HK-2 (cell line): ENCODE measurements around the gene ZNF667.
A peak's percentile ranks its signal among the peaks of the same experiment; 100 is the strongest.

ENCODE experiments used
- DNase-seq: peaks from one replicate; pipeline ENCODE4 v3.0.0-alpha.2; 2018; ENCODE audit not compliant: unreplicated experiment

ZNF667 gene

DNA sequence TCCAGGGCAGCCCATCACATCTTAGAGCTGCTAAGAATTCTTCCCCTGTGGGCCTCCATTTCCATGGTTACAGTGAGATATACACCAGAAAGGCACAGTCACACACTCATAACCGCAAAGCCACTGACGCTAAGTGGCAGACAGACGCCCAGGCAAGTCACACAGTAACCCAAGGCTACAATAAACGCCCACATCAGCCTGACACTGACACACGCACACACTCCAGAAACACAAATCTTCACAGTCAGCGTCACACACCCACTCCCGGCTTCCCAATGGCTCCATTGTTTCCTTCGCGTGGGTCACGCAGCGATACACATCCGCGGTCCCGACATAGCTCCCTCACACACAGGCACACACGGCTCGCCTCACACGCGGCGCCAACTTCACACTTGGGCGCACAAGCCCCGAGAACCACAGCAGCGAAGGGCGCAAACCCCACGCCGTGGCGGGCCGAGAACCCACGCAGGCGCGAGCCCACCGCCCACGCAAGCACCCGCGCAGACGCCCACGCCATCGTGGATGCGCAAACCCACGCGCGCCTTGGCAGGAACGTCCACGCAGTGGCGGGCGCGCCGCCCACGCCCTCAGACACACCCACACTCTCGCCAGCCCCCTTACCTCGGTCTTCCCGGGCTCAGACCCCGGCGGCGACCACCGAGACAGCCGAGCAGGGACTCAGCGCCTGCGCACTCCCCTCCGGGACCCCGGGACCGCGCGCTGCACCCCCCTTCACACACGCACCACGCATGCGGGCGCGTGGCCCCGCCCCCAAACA is at the start of gene ZNF667:
ZNF667 (minus strand) TSS at position 695 of the 778 bp plus-strand sequence. CDS start 14,975 bp downstream, outside the sequence.
- DNase-seq = peak; percentile 81

GRCh38 chr19:56525214-56525860 is 48.2 kb upstream of the ZNF667 start:
- no peak for DNase-seq

- DNase-seq = no peak
Measured at GRCh38 chr19:56508290-56508778, 31.2 kb upstream of the ZNF667 start.

DNA sequence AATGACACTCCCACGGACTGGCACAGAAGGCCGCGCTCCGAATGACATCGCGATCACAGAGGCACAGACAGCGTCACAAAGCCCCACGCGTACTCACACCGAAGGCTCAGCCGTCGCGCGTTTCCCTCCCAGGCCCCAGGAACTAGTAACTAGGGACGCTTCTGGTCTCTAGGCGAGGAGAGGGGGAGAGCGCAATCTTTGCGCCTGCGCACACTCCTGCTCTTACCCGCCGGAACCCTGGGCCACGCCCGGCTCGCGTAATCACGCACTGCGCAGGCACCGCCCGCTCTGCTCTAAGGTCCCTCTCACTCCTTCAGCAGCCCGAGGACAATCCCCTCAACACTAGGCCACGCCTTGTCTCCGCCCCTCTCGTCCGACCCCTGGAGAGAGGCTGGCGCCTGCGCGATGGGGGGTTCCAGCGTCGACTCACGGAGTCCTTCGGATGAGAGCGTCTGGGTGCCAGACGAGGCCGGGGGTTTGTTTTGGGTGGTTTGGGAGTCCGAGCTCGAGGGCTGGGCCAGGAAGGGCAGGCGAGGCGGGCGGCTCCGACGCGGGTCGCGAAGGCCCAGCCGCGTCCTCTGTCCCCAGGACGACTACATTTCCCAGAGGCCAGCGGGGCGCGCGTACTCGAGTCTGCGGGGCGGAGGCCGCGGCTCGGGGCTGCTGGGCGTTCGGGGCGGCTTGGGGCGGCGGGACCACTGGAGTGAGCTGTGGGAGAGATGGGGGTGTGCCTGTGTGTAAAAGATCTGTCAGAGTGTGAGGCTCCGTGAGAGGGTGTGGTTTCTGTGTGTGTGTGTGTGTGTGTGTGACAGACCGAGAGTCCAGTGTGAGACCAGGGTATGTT is 30.5 kb upstream of the ZNF667 start, which contains the start of gene ZNF471:
ZNF471 (plus strand) TSS at position 410 of the 844 bp plus-strand sequence. CDS start 3,717 bp downstream, outside the sequence.
- DNase-seq = peak; percentile 99

DNA sequence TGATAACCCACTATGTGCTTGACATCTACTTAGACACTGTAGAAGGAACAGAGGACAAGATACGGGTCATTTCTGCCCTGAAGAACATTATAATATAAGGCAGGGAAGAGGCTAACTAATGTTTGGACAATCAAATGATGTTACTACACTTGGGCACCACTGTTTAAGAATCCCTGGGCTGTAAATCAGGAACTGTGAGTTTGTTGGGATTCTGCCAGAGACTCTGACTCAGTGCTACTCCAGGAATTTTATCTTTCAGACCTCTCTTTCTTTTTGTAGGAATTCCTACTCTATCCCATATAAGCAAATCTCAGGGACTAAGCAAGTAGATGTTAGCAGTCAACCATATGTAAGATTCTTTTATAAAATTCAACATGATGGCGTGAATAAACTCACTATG is 27.4 kb upstream of the ZNF667 start:
- DNase-seq = no peak

DNA sequence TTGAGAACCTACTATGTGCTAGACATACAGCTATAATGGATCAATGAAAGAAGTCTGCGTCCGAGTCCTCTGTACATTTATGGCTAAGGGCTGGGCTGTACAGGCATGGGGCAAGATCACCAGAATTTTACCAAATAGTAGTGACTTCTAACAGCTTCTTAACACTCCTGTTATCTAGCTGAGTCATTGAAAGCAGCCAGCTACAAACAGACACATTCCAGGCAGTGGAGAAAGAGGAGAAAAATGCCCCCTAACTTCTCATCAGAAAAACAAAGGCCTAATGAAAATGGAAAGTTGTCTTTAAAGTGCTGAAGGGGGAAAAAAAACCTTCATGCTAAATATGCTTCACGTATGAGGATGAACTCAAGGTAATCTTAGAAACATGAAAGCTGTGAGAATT is 14.3 kb upstream of the ZNF667 start:
- DNase-seq = no peak

- peak; percentile 97 for DNase-seq
Measured at GRCh38 chr19:56477429-56478338, 539 bp upstream of the ZNF667 start.

DNA sequence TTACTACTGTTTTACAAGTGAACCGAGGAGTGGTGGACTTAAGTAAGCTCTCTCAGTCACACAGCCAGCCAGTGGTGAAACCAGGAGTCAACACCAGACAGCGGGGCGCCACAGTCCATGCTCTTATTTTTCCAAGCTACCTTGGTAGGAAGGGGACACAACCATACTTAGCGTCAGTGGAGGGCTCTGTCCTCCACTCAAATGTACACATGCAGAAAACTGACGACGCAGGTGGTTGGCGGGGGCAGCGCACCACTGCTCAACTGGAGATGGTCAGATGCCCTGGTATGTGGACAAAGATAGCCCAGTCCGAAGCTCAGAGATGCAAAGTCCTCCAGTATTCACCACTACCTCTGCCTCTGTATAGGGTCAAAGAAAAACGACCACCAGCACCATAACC is 1.1 kb downstream of the ZNF667 start:
- no peak for DNase-seq

GRCh38 chr19:56474308-56474707 is 2.8 kb downstream of the ZNF667 start:
- DNase-seq = no peak

DNA sequence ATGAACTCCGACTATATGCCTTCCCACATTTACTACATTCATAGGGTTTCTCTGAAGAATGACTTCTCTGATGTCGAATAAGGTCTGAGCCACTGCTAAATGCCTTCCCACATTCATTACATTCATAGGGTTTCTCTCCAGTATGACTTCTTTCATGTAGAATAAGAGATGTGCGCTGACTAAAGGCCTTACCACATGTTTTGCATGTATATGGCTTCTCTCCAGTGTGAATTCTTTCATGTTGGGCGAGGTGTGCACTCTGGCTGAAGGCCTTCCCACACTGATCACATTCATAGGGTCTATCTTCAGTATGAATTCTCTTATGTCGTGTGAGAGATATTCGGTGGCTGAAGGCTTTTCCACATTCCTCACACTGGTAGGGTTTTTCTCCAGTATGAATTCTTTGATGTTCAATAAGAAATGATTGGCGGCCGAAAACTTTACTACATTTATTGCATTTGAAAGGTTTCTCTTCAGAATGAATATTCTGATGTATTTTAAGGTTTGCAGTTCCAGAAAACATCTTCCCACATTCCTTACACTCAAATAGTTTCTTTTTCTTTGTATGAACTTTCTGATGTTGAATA is 35.8 kb downstream of the ZNF667 start:
- no peak for DNase-seq

GRCh38 chr19:56423985-56424353 is 53.2 kb downstream of the ZNF667 start:
- no peak for DNase-seq

DNA sequence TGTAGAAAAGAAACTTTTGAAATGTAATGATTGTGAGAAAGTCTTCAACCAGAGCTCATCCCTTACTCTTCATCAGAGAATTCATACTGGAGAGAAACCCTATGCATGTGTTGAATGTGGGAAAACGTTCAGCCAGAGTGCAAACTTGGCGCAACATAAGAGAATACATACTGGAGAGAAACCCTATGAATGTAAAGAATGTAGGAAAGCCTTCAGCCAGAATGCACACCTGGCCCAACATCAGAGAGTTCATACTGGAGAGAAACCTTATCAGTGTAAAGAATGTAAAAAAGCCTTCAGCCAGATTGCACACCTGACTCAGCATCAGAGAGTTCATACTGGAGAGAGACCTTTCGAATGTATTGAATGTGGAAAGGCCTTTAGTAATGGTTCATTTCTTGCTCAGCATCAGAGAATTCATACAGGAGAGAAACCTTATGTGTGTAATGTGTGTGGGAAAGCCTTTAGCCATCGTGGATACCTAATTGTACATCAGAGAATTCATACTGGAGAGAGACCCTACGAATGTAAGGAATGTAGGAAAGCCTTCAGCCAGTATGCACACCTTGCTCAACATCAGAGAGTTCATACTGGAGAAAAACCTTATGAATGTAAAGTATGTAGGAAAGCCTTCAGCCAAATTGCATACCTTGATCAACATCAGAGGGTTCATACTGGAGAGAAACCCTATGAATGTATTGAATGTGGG is 53.7 kb downstream of the ZNF667 start:
- DNase-seq = no peak

DNA sequence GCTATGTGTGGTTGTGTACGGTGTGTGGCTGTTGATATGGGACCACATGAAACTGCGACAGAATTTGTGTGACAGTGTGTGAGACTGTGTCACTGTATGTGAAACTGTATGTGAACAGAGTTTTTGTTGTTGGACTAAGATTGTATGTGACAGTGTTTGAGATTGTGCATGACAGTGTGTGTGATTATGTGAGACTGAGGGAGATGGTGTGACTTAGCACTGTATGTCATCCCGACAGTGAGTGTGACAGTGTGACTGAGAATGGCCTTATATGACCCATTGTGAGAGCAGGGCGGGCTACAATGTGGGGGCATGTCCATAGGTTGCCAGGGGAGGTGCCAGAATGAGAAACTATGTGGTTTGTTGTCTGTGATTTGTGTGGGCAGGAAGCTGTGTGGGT is 72.1 kb downstream of the ZNF667 start:
- DNase-seq = no peak

DNA sequence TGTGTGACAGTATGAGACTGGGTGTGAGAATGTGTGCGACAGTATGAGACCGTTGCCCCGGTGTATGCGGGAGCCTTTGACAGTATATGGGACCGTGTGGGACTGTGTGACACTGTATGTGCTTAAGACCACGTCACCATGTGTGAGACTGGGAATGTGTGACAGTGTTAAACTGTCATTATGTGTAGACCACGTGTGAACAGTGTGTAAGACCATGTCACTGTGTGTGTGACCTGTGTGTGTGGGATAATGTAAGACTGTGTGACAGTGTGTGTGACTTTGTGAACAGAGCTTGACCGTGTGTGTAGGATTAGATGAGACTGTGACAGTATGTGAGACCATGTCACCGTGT is 72.5 kb downstream of the ZNF667 start:
- no peak for DNase-seq

DNA sequence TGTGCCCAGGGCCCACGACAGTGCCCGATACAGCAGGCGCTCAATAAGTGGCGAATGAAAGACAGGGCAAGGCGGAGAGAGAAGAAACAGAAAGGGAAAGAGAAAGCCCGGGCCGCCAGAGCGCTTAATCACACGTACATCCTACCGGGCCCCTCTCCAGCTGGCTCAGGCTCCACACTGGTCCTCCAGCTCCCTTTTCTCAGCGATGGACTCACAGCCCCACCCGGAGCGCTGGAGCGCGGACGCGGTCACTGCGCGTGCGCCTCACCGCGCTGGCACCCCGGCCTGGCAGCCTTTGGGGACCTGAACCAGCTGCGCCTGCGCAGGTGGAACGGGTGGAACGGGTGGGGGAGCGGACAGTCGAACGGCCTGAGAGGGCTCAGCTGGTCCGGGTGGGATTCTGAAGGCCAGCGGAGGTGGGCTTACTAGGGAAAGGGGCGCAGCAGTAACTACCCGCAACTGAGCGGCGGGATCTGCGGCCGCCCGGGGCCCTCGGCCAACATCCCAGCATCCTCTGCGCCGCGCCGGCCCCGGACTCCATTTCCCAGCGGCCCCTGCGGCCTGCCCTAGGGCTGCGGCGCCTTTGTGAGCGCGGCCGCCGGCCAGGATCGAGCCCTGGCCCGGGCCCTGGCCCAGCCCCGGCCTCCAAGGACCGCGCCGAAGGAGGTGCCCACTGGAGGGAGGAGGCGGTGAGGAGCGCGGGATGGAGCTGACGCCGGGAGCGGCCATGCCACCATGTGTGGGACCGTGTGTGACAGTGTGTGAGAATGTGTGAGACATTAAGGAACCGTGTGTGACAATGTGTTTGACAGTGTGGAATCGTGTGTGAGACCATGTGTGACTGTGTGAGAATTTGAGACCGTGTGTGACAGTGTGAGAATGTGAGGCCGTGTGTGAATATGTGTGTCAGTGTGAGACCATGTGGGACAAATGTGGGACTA is 73.1 kb downstream of the ZNF667 start, which contains the start of gene ZNF583:
ZNF583 (plus strand) TSS at position 569 of the 941 bp plus-strand sequence. CDS start 2,783 bp downstream, outside the sequence.
- peak; percentile 97 for DNase-seq

- DNase-seq = no peak
Measured at GRCh38 chr19:56403261-56403660, 73.9 kb downstream of the ZNF667 start.

DNA sequence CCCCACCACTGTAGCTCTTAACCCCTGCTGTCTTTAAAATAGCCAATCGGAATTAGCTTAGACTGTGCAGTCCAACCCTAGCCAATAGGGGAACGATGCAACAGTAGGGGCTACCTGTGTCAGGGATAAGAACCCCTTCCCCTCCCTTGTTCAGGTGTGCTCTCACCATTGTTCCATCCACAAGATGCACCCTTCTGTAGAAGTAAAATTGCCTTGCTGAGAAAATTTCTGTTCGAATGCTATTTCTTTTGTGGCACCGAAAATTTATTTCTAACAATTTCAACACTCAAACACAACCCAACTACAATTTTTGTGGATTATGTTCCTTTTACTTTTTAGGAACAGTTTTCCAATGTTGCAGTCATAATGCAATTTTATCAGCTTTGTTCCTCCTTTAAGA is 76.7 kb downstream of the ZNF667 start:
- no peak for DNase-seq

GRCh38 chr19:56398809-56399208 is 78.3 kb downstream of the ZNF667 start:
- no peak for DNase-seq
